ENCODE data around the gene TAF1B. TPM values are rescaled to one million over a fixed set of nuclear protein-coding genes. Genes with fewer than 3 reads are reported as not detected.

TAF1B gene
- polyA plus RNA-seq, 2 donors: 5.7 to 7.9 TPM

DNA sequence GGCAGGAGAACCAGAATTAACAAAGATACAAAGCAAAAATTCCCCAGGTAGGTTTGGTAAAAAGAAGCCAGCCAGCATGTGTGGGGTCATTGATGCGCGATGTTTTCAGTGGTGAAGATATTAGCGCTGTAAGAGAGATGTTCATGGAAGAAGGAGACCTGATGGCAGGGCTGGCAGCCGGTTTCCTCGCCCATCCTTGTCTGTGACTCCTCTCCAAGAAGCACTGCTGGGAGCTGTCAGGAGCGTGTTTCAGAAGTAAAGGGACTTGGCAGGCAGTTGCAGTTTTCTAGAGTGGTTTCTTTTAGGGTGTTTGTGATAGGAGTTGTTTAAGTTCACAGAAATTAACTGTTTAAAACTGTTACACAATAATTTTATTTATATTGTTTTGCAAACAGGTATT is 24.6 kb downstream of the TAF1B start:
- H3K27ac ChIP-seq (ENCODE audit: low read depth in 2 of 2, low read length in 1 of 2): no peak overlapping the region
- H3K4me1 ChIP-seq (ENCODE audit: control insufficient read depth in 2 of 2, insufficient read depth in 2 of 2, low read length in 1 of 2): no peaks in the 10 kb centered on the region
- no peaks in the 10 kb centered on the region for H3K9me3 ChIP-seq (ENCODE audit: control insufficient read depth in 2 of 2, insufficient read depth in 1 of 2, low read depth in 1 of 2, low read length in 1 of 2)
- H3K27me3 ChIP-seq (ENCODE audit: control insufficient read depth in 1 of 2, insufficient read depth in 2 of 2, low read length in 2 of 2): no peaks in the 10 kb centered on the region
- H3K36me3 ChIP-seq (ENCODE audit: control insufficient read depth in 2 of 2, insufficient read depth in 2 of 2, low read length in 1 of 2): no peaks in the 10 kb centered on the region
- 92 to 95% methylated on average over 6 of the region's 6 CpGs for WGBS, 2 donors
- H3K4me3 ChIP-seq (ENCODE audit: low read depth in 1 of 2, low read length in 2 of 2): no peak overlapping the region

DNA sequence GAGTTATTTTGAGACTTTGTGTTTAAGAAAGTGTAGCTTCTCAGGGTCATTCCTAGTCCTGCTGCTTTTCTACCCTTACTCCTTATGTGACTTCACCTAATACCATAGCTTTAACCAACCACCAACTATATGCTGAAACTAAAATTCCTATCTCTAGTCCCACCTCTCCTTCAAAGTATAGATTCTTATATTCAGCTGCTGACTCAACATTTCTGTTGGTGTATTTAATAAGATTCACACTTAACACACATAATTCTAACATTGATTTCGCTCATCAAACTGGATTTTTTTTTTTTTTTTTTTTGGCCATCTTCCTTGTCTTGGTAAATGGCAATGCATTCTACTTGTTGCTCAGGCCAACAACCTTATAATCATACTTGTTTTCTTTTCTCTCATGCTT is 30.1 kb downstream of the TAF1B start:
- H3K9me3 ChIP-seq (ENCODE audit: control insufficient read depth in 2 of 2, insufficient read depth in 1 of 2, low read depth in 1 of 2, low read length in 1 of 2): no peaks in the 10 kb centered on the region
- H3K4me1 ChIP-seq (ENCODE audit: control insufficient read depth in 2 of 2, insufficient read depth in 2 of 2, low read length in 1 of 2): no peaks in the 10 kb centered on the region
- no peak overlapping the region for H3K4me3 ChIP-seq (ENCODE audit: low read depth in 1 of 2, low read length in 2 of 2)
- peaks cover 0 to 2% of the 10 kb centered on the region in 2 donors for H3K36me3 ChIP-seq (ENCODE audit: control insufficient read depth in 2 of 2, insufficient read depth in 2 of 2, low read length in 1 of 2)
- WGBS, 2 donors: 100% methylated on average over 1 of the region's 1 CpG
- H3K27ac ChIP-seq (ENCODE audit: low read depth in 2 of 2, low read length in 1 of 2): no peak overlapping the region
- H3K27me3 ChIP-seq (ENCODE audit: control insufficient read depth in 1 of 2, insufficient read depth in 2 of 2, low read length in 2 of 2): no peaks in the 10 kb centered on the region

DNA sequence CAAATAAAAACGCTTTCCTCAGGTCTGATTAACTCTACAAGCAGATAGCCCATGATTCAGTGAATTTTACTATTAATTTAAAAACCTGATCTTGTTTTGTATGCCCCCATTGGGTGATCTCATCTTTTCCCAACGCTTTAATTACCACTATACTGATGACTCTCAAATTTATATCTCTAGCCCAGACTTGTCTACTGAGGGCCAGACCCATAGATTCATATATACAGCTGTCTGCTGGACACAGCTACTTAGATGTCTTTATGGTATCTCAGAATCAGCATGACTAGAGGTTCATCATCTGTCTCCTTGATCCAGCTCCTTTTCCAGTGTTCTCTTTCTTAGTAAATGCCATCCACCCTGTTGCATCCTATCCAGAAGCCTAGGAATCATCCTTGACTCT is 33.8 kb downstream of the TAF1B start:
- 68 to 79% methylated on average over 2 of the region's 2 CpGs for WGBS, 2 donors
- peaks cover 0 to 5% of the 10 kb centered on the region in 2 donors for H3K36me3 ChIP-seq (ENCODE audit: control insufficient read depth in 2 of 2, insufficient read depth in 2 of 2, low read length in 1 of 2)

DNA sequence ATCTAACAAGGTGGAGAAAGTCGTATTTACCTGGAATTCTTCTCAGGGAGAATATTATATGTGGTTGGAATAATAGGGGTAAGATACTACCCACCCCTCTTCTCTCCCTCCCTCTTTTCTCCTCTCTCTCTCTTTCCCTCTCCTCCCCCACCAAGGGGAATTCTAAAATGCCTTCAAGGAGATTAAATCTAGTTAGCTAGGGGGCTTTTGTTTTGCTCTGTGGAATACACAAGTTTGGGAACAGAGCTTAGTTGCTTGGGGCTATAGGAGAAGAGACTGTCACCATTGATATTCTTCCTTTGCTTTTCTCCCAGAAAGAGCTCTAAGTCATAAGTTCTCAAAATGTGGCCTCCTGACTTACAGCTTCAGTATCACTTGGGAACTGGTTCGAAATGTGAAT is 34.5 kb downstream of the TAF1B start:
- peaks cover 0 to 5% of the 10 kb centered on the region in 2 donors for H3K36me3 ChIP-seq (ENCODE audit: control insufficient read depth in 2 of 2, insufficient read depth in 2 of 2, low read length in 1 of 2)

More for the DNA sequence above, 33.8 kb downstream of the TAF1B start:
- Histone ChIP-seq H3K27ac (ENCODE audit: low read depth in 2 of 2, low read length in 1 of 2) (no peak overlapping the region), H3K4me1 (ENCODE audit: control insufficient read depth in 2 of 2, insufficient read depth in 2 of 2, low read length in 1 of 2) (no peaks in the 10 kb centered on the region), H3K27me3 (ENCODE audit: control insufficient read depth in 1 of 2, insufficient read depth in 2 of 2, low read length in 2 of 2) (no peaks in the 10 kb centered on the region), H3K9me3 (ENCODE audit: control insufficient read depth in 2 of 2, insufficient read depth in 1 of 2, low read depth in 1 of 2, low read length in 1 of 2) (no peaks in the 10 kb centered on the region), H3K4me3 (ENCODE audit: low read depth in 1 of 2, low read length in 2 of 2) (no peak overlapping the region)

DNA sequence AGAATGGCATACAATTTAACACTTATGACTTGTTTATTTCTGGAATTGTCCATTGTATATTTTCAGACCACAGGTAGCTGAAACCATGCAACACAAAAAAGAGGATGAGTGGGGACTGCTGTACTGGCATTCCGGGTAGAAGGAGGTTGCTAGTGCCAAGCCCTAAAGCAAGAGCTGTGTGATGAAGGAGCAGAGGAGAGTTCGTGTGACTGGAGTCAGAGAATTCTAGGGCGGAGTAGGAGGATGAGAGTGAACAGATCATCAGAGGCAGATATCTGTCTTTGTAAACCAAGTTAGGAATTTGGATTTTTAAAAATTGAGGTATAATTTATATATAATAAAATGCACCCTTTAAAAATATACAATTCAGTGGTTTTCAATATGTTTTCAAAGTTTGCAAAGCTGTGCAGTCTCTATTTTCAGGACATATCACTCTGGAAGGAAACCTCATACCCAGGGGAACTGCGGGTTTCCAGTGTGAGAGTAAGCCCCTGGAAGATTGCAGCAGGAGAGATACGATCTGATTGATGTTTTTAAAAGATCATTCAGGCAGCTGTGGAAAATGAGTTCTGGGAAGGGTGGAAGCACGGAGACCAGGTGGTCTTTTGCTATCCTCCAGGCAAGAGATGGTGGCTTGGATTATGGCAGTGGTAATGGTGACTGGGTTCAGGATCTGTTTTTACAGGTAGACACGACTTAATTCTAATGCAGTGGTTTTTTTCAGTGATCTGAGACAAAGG is 36.4 kb downstream of the TAF1B start:
- 82 to 86% methylated on average over 7 of the region's 7 CpGs for WGBS, 2 donors
- no peak overlapping the region for H3K4me3 ChIP-seq (ENCODE audit: low read depth in 1 of 2, low read length in 2 of 2)
- H3K27me3 ChIP-seq (ENCODE audit: control insufficient read depth in 1 of 2, insufficient read depth in 2 of 2, low read length in 2 of 2): no peaks in the 10 kb centered on the region
- peaks cover 4 to 13% of the 10 kb centered on the region in 2 donors for H3K36me3 ChIP-seq (ENCODE audit: control insufficient read depth in 2 of 2, insufficient read depth in 2 of 2, low read length in 1 of 2)
- no peak overlapping the region for H3K27ac ChIP-seq (ENCODE audit: low read depth in 2 of 2, low read length in 1 of 2)
- no peaks in the 10 kb centered on the region for H3K9me3 ChIP-seq (ENCODE audit: control insufficient read depth in 2 of 2, insufficient read depth in 1 of 2, low read depth in 1 of 2, low read length in 1 of 2)
- peaks cover 0 to 6% of the 10 kb centered on the region in 2 donors for H3K4me1 ChIP-seq (ENCODE audit: control insufficient read depth in 2 of 2, insufficient read depth in 2 of 2, low read length in 1 of 2)

More for the DNA sequence above, 34.5 kb downstream of the TAF1B start:
- no peak overlapping the region for H3K4me3 ChIP-seq (ENCODE audit: low read depth in 1 of 2, low read length in 2 of 2)
- no peaks in the 10 kb centered on the region for H3K9me3 ChIP-seq (ENCODE audit: control insufficient read depth in 2 of 2, insufficient read depth in 1 of 2, low read depth in 1 of 2, low read length in 1 of 2)
- H3K27ac ChIP-seq (ENCODE audit: low read depth in 2 of 2, low read length in 1 of 2): no peak overlapping the region
- no peaks in the 10 kb centered on the region for H3K4me1 ChIP-seq (ENCODE audit: control insufficient read depth in 2 of 2, insufficient read depth in 2 of 2, low read length in 1 of 2)
- H3K27me3 ChIP-seq (ENCODE audit: control insufficient read depth in 1 of 2, insufficient read depth in 2 of 2, low read length in 2 of 2): no peaks in the 10 kb centered on the region
- 96 to 98% methylated on average over 2 of the region's 2 CpGs for WGBS, 2 donors

DNA sequence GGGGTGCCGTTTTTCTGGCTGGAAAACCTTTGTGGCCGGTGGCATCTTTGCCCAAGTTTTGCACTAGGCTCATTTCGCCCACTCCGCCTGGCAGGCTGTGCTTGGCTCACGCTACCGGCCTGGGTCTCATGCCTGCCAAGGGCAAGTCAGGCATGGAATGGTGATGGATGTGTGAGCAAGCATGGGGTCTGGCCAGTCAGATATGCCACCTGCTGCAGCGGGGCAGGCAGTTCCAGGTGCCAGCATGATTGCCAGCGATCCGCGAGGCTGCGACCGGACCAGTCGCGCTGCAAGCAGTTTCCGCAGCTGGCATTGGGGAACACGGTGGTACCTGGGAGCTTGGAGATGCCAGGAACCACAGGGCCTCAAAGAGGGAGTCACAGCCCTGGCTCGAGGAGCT is 40.6 kb downstream of the TAF1B start:
- Histone ChIP-seq H3K9me3 (ENCODE audit: control insufficient read depth in 2 of 2, insufficient read depth in 1 of 2, low read depth in 1 of 2, low read length in 1 of 2) (peaks cover 0 to 3% of the 10 kb centered on the region in 2 donors), H3K4me1 (ENCODE audit: control insufficient read depth in 2 of 2, insufficient read depth in 2 of 2, low read length in 1 of 2) (peaks cover 0 to 6% of the 10 kb centered on the region in 2 donors), H3K27me3 (ENCODE audit: control insufficient read depth in 1 of 2, insufficient read depth in 2 of 2, low read length in 2 of 2) (no peaks in the 10 kb centered on the region), H3K27ac (ENCODE audit: low read depth in 2 of 2, low read length in 1 of 2) (no peak overlapping the region), H3K36me3 (ENCODE audit: control insufficient read depth in 2 of 2, insufficient read depth in 2 of 2, low read length in 1 of 2) (peaks cover 4 to 11% of the 10 kb centered on the region in 2 donors), H3K4me3 (ENCODE audit: low read depth in 1 of 2, low read length in 2 of 2) (no peak overlapping the region)
- 85 to 92% methylated on average over 17 of the region's 17 CpGs for WGBS, 2 donors

DNA sequence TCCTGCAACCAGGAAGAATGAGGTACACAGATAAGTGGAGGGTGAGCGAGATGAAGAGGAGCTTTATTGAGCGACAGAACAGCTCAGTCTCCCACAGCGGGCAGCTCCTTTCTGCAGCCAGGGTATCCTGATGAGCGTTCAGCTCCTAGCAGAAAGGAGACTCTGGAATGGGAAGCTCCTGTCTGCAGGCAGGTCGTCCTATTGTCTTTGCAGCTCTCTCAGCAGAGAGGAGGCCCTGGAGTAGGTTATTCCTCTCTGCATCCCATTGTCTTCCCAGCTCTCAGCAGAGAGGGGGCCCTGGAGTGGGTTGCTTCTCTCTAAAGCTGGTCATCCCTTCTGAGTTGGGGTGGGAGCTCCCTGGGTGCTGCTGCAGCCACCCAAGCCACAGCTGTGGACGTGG is 41.2 kb downstream of the TAF1B start:
- Histone ChIP-seq H3K27ac (ENCODE audit: low read depth in 2 of 2, low read length in 1 of 2) (peak overlapping the region in 1 of 2 donors; percentile 26), H3K9me3 (ENCODE audit: control insufficient read depth in 2 of 2, insufficient read depth in 1 of 2, low read depth in 1 of 2, low read length in 1 of 2) (peaks cover 0 to 3% of the 10 kb centered on the region in 2 donors), H3K4me3 (ENCODE audit: low read depth in 1 of 2, low read length in 2 of 2) (no peak overlapping the region), H3K4me1 (ENCODE audit: control insufficient read depth in 2 of 2, insufficient read depth in 2 of 2, low read length in 1 of 2) (peaks cover 0 to 6% of the 10 kb centered on the region in 2 donors), H3K36me3 (ENCODE audit: control insufficient read depth in 2 of 2, insufficient read depth in 2 of 2, low read length in 1 of 2) (peaks cover 4 to 8% of the 10 kb centered on the region in 2 donors), H3K27me3 (ENCODE audit: control insufficient read depth in 1 of 2, insufficient read depth in 2 of 2, low read length in 2 of 2) (no peaks in the 10 kb centered on the region)
- 96 to 98% methylated on average over 6 of the region's 6 CpGs for whole genome bisulfite sequencing, 2 donors

DNA sequence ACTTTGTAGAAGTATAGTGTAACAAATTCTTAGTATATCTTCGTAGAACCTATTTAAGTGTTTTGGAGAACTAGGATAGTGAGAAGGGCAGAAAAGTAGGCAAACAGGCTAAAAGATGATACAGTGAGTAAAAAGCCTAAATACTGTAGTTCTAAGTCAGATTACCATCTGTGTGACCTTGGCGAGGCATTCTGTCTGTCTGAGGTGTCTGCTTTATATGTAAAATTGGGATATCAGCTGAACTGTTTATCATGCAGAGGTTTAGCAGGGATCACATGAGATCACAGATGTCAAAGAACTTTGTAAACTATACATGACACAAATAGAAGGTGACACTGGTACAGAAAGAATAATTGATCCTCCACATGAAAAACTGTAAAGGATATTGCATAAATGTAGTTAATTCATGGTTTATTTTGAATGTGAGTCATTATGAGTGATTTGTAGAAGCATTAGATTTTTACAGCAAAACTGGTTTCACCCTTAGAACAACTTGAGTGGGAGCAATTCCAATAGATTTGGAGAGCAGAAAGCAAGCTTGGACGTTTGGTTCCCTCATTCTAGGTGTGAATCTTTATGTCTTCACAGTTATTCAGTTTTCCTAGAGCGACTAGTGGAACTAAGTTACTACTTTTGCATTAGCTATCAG is 41.9 kb downstream of the TAF1B start:
- no peak overlapping the region for H3K27ac ChIP-seq (ENCODE audit: low read depth in 2 of 2, low read length in 1 of 2)
- H3K36me3 ChIP-seq (ENCODE audit: control insufficient read depth in 2 of 2, insufficient read depth in 2 of 2, low read length in 1 of 2): peaks cover 4 to 8% of the 10 kb centered on the region in 2 donors
- no peak overlapping the region for H3K4me3 ChIP-seq (ENCODE audit: low read depth in 1 of 2, low read length in 2 of 2)
- H3K9me3 ChIP-seq (ENCODE audit: control insufficient read depth in 2 of 2, insufficient read depth in 1 of 2, low read depth in 1 of 2, low read length in 1 of 2): peaks cover 0 to 3% of the 10 kb centered on the region in 2 donors
- H3K27me3 ChIP-seq (ENCODE audit: control insufficient read depth in 1 of 2, insufficient read depth in 2 of 2, low read length in 2 of 2): no peaks in the 10 kb centered on the region
- H3K4me1 ChIP-seq (ENCODE audit: control insufficient read depth in 2 of 2, insufficient read depth in 2 of 2, low read length in 1 of 2): peaks cover 0 to 6% of the 10 kb centered on the region in 2 donors
- 80 to 84% methylated on average over 4 of the region's 4 CpGs for WGBS, 2 donors

DNA sequence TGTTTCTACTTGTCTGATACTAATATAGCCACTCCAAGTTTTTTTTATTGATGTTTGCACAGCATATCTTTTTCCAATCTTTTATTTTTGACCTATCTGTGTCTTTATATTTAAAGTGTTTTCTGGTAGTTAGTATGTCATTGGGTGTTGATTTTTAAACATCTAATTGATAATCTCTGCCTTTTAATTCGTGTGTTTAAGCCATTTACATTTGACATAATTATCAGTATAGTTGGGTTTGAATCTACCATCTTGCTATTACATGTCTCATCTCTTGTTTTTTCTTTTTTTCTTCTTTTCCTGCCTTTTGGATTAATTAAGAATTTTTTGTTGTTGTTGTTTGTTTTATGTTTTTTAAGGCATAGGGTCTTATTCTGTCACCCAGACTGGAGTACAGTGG is 44.2 kb downstream of the TAF1B start:
- Histone ChIP-seq H3K9me3 (ENCODE audit: control insufficient read depth in 2 of 2, insufficient read depth in 1 of 2, low read depth in 1 of 2, low read length in 1 of 2) (peaks cover 0 to 3% of the 10 kb centered on the region in 2 donors), H3K27me3 (ENCODE audit: control insufficient read depth in 1 of 2, insufficient read depth in 2 of 2, low read length in 2 of 2) (no peaks in the 10 kb centered on the region), H3K4me3 (ENCODE audit: low read depth in 1 of 2, low read length in 2 of 2) (no peak overlapping the region), H3K4me1 (ENCODE audit: control insufficient read depth in 2 of 2, insufficient read depth in 2 of 2, low read length in 1 of 2) (peaks cover 0 to 6% of the 10 kb centered on the region in 2 donors), H3K27ac (ENCODE audit: low read depth in 2 of 2, low read length in 1 of 2) (no peak overlapping the region), H3K36me3 (ENCODE audit: control insufficient read depth in 2 of 2, insufficient read depth in 2 of 2, low read length in 1 of 2) (peaks cover 4 to 8% of the 10 kb centered on the region in 2 donors)
- 94 to 100% methylated on average over 1 of the region's 1 CpG for WGBS, 2 donors

Data from esophagus (tissue), 2 donors.